Upper lobe of right lung (tissue), 1 donor: ENCODE data around the gene CORO1C. TPM values are rescaled to one million over a fixed set of nuclear protein-coding genes. Genes with fewer than 3 reads are reported as not detected.
"Not testable (repeated sequence)": the region's sequence is repeated elsewhere in the genome, so short reads cannot be mapped to it uniquely, and the experiment has no call there.

Source experiments
- ATAC-seq: fragments of 200-7000 bp; cut with Tn5 transposase; one replicate; pipeline ENCODE4 v1.9.1; 2020; ENCODE audit warnings: mild to moderate bottlenecking, moderate library complexity
- DNase-seq: peaks from one replicate; pipeline ENCODE4 v3.0.0-alpha.2; 2020
- H3K27ac ChIP-seq: fragments of 200-600 bp; one replicate; pipeline ENCODE4 v1.8.0; 2022
- H3K27me3 ChIP-seq: fragments of 200-600 bp; one replicate; pipeline ENCODE4 v1.8.0; 2022; ENCODE audit warnings: mild to moderate bottlenecking
- H3K36me3 ChIP-seq: fragments of 200-600 bp; one replicate; pipeline ENCODE4 v1.8.0; 2022
- H3K4me1 ChIP-seq: fragments of 200-600 bp; one replicate; pipeline ENCODE4 v1.8.0; 2022
- H3K4me3 ChIP-seq: fragments of 200-600 bp; one replicate; pipeline ENCODE4 v1.8.0; 2022; ENCODE audit warnings: mild to moderate bottlenecking
- H3K9me3 ChIP-seq: fragments of 200-600 bp; one replicate; pipeline ENCODE4 v1.8.0; 2022
- CTCF ChIP-seq: fragments of 200-600 bp; IDR thresholded peaks from one replicate; pipeline ENCODE4 v1.8.0; 2022; ENCODE audit warnings: antibody characterized with exemption
- intact Hi-C: fragments of 100-400 bp; cut with DNase I; formaldehyde crosslinking; loops from one replicate; pipeline ENCODE4 v1.11.0; 2022
- total RNA-seq: library from RNA; stranded (reverse); fragmentation: NEBNext Ultra II Directional; extraction: Animal tissue kit (Norgen Biotek cat#: 25700); gene quantifications from one replicate; pipeline ENCODE4 v1.2.1, GENCODE V29; 2021
- donor health status: DM: no; HTN: yes; CAD: no; lungs with severe emphysema.

CORO1C gene
- total RNA-seq, 1 donor from 2014 or later = 257 TPM

- H3K4me1 ChIP-seq = peaks cover 53% of the 10 kb centered on the region
Measured at GRCh38 chr12:108664338-108665258, 66.7 kb downstream of the CORO1C start.

DNA sequence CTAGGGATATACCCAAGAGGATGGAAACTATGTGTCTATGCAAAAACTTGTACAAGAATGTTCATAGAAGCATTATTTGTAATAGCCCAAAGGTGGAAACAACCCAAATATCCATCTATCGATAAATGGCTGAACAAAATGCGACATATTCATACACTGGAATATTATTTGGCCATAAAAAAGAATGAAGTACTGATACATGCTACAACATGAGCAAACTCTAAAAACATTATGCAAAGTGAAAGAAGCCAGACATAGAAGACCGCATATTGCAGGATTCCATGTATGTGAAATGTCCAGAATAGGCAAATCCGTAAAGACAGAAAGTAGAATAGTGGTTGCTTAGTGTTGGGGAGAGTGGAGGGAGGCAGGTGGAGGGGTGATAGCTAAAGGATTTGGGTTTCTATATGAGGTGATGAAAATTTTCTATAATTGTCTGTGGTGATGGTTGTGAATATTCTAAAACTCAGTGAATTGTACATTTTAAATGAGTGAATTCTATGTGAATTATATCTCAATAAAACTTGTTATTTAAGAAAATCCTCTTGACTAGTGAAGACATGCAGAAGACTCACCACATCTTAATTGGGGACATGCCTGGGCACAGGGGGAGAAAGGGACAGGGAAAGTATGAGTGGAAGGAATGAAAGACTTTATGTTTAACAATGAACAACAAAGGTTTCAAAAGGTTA, 67.8 kb downstream of the CORO1C start:
- H3K4me1 ChIP-seq = peaks cover 48% of the 10 kb centered on the region
- intact Hi-C loops = no loop called here

More at GRCh38 chr12:108664338-108665258, 66.7 kb downstream of the CORO1C start:
- no peaks in the 10 kb centered on the region for H3K9me3 ChIP-seq
- intact Hi-C loops = loop anchor here (5.0 kb wide), 1 partner anchor 138 kb away; no protein-coding TSS in a partner anchor
- H3K27me3 ChIP-seq = no peaks in the 10 kb centered on the region
- peaks cover 6% of the 10 kb centered on the region for H3K36me3 ChIP-seq
- peak; percentile 92 for TF ChIP-seq CTCF
- peak overlapping the region; percentile 83 for H3K27ac ChIP-seq
- ATAC-seq (peak; percentile 98), DNase-seq (peak; percentile 77)
- no peak overlapping the region for H3K4me3 ChIP-seq

GRCh38 chr12:108658115-108658514, 73.2 kb downstream of the CORO1C start:
- DNase-seq, H3K9me3 ChIP-seq, H3K27ac ChIP-seq, H3K27me3 ChIP-seq, ATAC-seq, H3K4me1 ChIP-seq, H3K4me3 ChIP-seq, intact Hi-C loops: not testable (repeated sequence)
- peaks cover 33% of the 10 kb centered on the region for H3K36me3 ChIP-seq

More for the DNA sequence above, 67.8 kb downstream of the CORO1C start:
- no peak for TF ChIP-seq CTCF
- ATAC-seq = no peak
- Histone ChIP-seq H3K36me3 (peaks cover 11% of the 10 kb centered on the region), H3K4me3 (no peak overlapping the region), H3K27me3 (no peaks in the 10 kb centered on the region), H3K9me3 (no peaks in the 10 kb centered on the region), H3K27ac (peak overlapping the region; percentile 83)
- DNase-seq = no peak

DNA sequence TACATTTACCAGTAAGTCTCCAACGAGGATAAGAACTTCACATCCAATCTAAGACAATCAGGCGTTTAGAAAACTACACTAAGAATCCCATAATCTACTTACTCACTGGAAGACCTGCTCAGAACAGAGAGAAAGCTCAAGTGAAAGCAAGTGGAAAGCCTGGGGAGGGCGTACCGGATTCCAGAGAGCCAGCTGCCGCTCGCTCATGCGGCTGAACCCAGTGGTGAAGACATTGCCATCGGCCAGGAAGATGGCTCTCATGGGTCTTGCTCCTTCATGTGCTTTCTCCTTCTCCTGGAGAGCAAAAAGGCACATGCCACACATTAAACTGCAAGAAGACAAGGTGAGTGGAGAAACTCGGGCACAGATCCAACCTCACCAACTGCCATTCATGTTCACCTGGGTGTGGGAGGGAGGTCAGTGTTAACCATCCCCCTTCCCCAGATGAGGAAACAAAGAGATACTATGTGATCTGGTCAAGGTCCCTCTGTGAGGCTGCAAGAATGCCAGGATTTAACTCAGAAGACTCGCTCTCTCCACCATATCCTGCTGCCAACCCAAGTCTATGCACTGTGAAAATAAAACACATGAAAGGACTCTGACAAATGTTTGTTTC, 74.1 kb downstream of the CORO1C start:
- H3K4me1 ChIP-seq = no peaks in the 10 kb centered on the region
- intact Hi-C loops = no loop called here
- no peaks in the 10 kb centered on the region for H3K27me3 ChIP-seq
- no peak overlapping the region for H3K4me3 ChIP-seq
- H3K9me3 ChIP-seq = no peaks in the 10 kb centered on the region
- no peak overlapping the region for H3K27ac ChIP-seq
- DNase-seq = no peak
- H3K36me3 ChIP-seq = peaks cover 42% of the 10 kb centered on the region
- TF ChIP-seq CTCF = no peak
- peak; percentile 45 for ATAC-seq

DNA sequence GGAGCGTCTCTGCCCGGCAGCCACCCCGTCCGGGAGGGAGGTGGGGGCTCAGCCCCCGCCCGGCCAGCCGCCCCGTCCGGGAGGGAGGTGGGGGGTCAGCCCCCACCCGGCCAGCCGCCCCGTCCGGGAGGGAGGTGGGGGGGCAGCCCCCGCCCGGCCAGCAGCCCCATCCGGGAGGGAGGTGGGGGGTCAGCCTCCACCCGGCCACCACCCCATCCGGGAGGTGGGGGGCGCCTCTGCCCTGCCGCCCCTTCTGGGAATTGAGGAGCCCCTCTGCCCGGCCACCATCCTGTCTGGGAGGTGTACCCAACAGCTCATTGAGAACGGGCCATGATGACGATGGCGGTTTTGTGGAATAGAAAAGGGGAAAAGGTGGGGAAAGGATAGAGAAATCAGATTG, 75.1 kb downstream of the CORO1C start:
- H3K4me1 ChIP-seq = not testable (repeated sequence)
- peaks cover 47% of the 10 kb centered on the region for H3K36me3 ChIP-seq

GRCh38 chr12:108655812-108656175, 75.5 kb downstream of the CORO1C start:
- H3K27me3 ChIP-seq, ATAC-seq, DNase-seq, H3K9me3 ChIP-seq, H3K27ac ChIP-seq, H3K4me3 ChIP-seq, H3K4me1 ChIP-seq, intact Hi-C loops: not testable (repeated sequence)
- peaks cover 50% of the 10 kb centered on the region for H3K36me3 ChIP-seq

More for the DNA sequence above, 75.1 kb downstream of the CORO1C start:
- H3K27me3 ChIP-seq, ATAC-seq, intact Hi-C loops, DNase-seq, H3K4me3 ChIP-seq, H3K9me3 ChIP-seq, H3K27ac ChIP-seq: not testable (repeated sequence)

DNA sequence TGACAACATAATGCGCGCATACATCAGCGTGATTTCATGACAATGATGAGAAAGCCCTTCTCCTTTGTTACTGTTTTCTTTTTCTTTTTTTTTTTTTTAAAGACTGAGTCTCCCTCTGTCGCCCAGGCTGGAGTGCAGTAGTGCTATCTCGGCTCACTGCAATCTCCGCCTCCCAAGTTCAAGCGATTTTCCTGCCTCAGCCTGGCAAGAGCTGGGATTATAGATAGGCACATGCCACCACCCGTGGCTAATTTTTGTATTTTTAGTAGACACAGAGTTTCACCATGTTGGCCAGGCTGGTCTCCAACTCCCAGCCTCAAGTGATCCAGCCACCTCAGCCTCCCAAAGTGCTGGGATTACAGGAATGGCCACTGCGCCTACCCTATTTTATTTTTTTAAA, 76.7 kb downstream of the CORO1C start:
- peaks cover 61% of the 10 kb centered on the region for H3K36me3 ChIP-seq
- H3K9me3 ChIP-seq, H3K4me1 ChIP-seq, DNase-seq, intact Hi-C loops, H3K27ac ChIP-seq, H3K27me3 ChIP-seq, ATAC-seq, H3K4me3 ChIP-seq: not testable (repeated sequence)
